Mononuclear cell (primary cell): ENCODE results near the gene RAD51B. TPM values are rescaled to one million over a fixed set of nuclear protein-coding genes. Genes with fewer than 3 reads are reported as not detected.

ENCODE experiments used
- H3K27me3 ChIP-seq: 2 replicates; pipeline ENCODE4 v1.6.0; 2011; ENCODE audit warnings: low read length, control low read depth; ENCODE audit not compliant: insufficient read depth
- H3K4me1 ChIP-seq: 2 replicates; pipeline ENCODE4 v1.5.1; 2011; ENCODE audit warnings: mild to moderate bottlenecking, low read length, control low read depth; ENCODE audit not compliant: insufficient read depth
- H3K4me3 ChIP-seq: 2 replicates; pipeline ENCODE4 v1.5.1; 2011; ENCODE audit warnings: mild to moderate bottlenecking, low read length, moderate library complexity
- H3K9me3 ChIP-seq: 2 replicates; pipeline ENCODE4 v1.5.1; 2011; ENCODE audit warnings: low read depth, mild to moderate bottlenecking, control low read depth, low read length
- total RNA-seq: library from RNA; depleted of rRNA; stranded (reverse); fragments of >200 nt; gene quantifications from one replicate; pipeline ENCODE4 v1.2.3, GENCODE V29; 2012

RAD51B gene
- total RNA-seq, 1 donor: 21.4 TPM

DNA sequence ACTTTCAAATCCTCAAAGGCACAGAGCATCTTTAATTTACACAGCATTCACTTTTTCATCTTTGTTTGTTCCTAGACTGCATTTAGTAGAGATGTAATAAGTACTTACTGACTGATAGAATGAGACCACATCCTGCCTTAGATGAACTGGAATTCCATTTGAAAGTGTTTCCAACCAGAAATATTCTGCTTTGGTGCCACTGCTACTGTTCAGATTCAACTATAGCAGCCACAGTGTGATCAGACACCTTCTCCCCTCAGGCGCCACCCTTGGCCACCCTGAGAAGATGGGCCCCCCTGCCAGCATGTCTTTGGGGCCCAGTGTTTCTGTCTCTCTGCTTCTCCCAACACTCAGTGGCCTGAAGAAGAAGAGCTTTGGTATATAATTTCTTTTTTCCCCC, 449.1 kb downstream of the RAD51B start:
- Histone ChIP-seq H3K4me1 (peaks cover 65% of the 10 kb centered on the region), H3K4me3 (no peak overlapping the region), H3K27me3 (no peaks in the 10 kb centered on the region), H3K9me3 (no peaks in the 10 kb centered on the region)

DNA sequence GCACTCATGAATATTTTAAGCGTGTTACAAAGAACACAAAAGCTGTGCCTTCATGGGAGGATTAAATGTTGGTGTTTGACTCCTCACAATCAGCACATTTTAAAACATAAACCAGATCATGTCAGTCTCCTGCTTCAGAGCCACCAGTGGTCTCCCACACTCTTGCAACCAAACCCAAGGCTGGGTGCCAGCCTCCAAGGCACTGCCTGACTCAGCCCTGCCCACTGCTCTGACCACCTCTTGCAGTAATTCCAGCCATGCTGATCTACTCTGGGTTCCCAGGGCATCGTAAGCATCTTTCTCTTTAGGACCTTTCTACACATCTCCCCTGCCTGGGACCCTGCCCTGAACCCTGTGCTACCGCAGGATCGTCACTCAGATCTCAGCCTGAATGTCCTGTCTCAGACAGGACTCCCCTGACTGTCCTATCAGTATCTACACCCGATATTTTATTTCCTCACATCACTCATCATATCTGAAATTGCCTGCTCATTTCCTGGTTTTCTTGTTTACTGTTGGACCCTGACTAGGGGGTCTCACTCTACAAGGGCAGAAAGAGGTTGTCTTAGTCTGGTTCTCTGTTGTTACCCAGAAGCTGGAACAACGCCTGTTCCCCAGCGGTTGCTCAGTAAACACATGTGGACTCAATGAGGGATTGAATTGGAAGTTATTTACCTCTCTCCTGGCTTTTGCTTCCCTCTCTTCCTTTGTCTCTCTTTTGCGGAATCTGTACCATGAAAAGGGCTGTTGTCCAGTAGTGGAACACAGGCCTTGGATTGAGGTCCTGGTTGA, 449.8 kb downstream of the RAD51B start:
- Histone ChIP-seq H3K9me3 (no peaks in the 10 kb centered on the region), H3K4me1 (peaks cover 65% of the 10 kb centered on the region), H3K4me3 (no peak overlapping the region), H3K27me3 (no peaks in the 10 kb centered on the region)

DNA sequence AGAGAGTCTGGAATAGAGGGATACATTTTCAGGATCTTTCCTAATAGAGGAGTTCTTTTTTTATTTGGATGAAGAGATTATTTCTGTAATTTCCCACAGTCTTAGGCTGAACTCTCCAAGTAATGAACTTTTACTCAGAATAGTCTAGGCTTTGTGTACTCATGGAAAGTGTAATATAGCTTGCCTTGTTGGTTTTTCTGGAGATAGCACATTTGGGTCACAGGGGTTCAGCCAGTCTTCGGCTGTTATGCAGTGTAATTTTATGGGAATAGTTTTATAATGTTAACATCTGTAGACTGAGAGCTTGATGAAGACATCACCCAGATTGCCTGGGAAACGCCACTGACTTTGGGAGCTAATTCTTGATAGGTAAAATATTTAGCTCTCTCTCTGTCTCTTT, 450.8 kb downstream of the RAD51B start:
- no peaks in the 10 kb centered on the region for H3K9me3 ChIP-seq
- H3K27me3 ChIP-seq: no peaks in the 10 kb centered on the region
- H3K4me1 ChIP-seq: peaks cover 73% of the 10 kb centered on the region
- no peak overlapping the region for H3K4me3 ChIP-seq

DNA sequence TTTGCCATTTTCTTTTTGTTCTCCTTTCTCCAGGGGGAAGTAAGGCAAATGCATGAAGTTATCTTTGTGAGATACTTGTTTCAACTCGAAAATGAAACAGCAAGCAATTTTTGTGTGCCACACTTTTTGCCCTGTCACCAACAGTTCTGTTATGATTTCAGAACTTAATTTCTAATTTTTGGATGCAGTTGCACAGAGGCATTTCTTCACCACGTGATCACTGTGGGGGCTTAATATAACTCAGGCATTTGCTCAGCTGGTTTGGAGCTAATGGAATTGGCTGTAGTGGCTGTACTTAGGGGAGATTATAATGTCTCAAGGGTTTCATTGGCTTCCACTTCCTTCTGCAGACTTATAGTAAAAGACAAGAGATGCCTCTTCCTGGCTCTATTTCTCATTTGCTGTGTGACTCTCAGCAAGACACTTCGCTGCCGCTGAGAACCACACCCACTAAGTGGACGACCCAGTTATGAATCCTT, 452.4 kb downstream of the RAD51B start:
- Histone ChIP-seq H3K27me3 (no peaks in the 10 kb centered on the region), H3K4me1 (peaks cover 75% of the 10 kb centered on the region), H3K9me3 (no peaks in the 10 kb centered on the region), H3K4me3 (no peak overlapping the region)

DNA sequence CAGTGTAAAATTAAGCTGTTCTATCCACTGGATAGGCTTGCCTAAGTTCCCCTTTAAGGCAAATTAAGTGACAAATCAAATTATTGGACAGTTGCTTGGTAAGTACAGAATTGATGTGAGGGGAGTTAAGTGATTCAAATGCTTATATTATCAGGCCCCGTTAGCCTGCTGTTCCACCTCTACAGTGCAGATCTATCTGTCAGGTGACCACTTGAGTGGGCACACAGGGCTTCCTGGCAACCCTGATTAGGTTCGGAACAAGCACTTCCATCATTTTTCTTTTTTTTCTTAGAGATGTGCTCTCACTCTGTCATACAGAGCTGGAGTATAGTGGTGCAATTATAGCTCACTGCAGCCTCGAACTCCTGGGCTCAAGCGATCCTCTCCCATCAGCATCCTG, 453.8 kb downstream of the RAD51B start:
- H3K27me3 ChIP-seq: no peaks in the 10 kb centered on the region
- H3K4me3 ChIP-seq: no peak overlapping the region
- peaks cover 61% of the 10 kb centered on the region for H3K4me1 ChIP-seq
- no peaks in the 10 kb centered on the region for H3K9me3 ChIP-seq

DNA sequence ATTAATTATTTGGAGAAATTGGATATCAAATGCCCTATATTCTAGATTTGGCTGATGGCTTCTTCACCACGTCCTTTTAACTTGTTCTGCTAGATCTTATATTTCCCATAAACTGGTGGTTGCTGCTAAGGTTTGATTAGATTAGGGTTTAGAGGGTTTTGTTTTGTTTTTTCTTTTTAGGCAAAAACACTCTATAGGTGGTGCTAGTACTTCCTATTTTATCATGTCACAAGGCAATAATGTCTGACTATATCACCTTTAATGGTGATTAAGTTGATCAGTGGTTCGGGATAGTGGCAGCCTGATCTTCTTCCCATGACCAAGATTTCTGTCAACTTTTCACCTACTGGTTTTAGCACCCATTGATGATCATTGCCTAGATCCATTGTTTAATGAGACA, 455.1 kb downstream of the RAD51B start:
- Histone ChIP-seq H3K27me3 (no peaks in the 10 kb centered on the region), H3K4me3 (no peak overlapping the region), H3K4me1 (peaks cover 58% of the 10 kb centered on the region), H3K9me3 (no peaks in the 10 kb centered on the region)

DNA sequence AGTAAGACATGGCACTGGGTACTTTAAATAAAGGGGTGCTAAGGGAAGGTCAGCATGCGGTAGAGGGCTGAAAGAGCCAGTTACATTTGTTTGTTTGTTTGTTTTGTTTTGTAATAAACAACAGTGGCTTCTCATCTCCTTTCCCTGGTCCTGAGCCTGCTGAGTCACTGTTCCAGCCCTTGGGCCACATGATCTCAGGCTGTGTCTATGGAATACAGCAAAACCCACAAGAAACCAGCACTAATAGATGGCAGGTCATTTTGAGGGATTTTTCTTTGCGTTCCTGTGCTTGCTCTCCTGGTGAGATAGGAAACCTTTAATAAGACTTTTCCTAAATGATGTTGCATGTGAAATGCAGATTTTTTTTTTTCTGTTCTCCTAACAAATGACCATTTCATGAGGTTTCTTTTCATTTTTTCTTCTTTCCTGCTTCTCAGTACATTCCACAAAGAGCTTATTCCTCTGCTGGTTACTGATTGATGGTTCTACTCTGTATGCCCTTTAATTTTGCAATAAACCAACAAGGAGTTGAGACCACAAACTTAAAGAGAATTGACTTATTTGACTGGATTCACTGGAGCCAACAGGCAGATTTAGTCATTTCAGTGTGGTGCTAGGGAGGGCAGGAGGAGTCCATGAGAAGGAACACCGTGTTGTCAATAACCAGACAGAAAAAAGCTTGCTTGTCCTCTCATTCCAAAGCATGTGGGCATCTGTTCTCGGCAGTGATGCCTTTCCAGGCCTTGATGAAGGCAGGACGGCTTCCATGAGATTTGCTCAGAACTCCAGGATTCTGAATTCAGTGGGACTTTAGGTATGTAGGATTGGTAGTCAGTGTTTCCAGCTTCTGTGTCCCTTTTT, 459.2 kb downstream of the RAD51B start:
- Histone ChIP-seq H3K4me1 (peaks cover 69% of the 10 kb centered on the region), H3K9me3 (no peaks in the 10 kb centered on the region), H3K27me3 (no peaks in the 10 kb centered on the region), H3K4me3 (no peak overlapping the region)

DNA sequence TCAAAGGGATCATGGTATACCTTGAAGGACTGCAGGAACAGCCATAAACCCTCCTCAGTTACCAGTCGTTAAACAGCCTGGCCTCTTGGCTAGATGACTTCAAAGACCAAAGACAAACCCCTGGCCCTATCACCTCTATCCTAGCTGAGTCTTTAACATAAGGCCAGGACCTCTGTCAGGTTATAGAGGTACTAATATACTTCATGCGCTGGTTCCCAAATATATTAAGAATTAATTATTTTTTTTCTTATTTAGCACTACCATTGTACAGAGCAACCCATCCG, 459.8 kb downstream of the RAD51B start:
- H3K9me3 ChIP-seq: no peaks in the 10 kb centered on the region
- peaks cover 74% of the 10 kb centered on the region for H3K4me1 ChIP-seq
- H3K27me3 ChIP-seq: no peaks in the 10 kb centered on the region
- H3K4me3 ChIP-seq: no peak overlapping the region

DNA sequence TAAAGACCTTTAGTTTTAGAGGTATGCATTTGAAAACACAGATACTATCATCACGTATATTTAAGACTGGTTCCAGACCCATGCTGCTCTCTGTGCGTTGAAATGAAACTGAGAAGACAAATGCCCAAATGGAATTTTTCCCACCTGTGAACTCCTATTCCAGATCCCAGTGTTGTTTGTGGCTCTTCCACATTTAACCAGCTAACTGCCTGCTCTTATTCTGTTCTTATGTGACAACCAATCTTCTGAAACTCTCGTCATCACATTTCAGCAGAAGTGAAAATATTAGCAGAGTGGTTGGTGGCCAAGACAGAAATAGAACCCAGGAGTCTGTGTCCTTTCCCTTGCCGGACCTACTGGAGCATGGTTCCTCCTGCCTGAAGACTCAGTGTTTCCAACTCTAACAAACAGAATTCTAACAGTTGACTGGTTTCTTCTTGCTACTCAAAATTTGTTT, 460.2 kb downstream of the RAD51B start:
- H3K4me1 ChIP-seq: peaks cover 77% of the 10 kb centered on the region
- no peaks in the 10 kb centered on the region for H3K27me3 ChIP-seq
- no peak overlapping the region for H3K4me3 ChIP-seq
- H3K9me3 ChIP-seq: no peaks in the 10 kb centered on the region

DNA sequence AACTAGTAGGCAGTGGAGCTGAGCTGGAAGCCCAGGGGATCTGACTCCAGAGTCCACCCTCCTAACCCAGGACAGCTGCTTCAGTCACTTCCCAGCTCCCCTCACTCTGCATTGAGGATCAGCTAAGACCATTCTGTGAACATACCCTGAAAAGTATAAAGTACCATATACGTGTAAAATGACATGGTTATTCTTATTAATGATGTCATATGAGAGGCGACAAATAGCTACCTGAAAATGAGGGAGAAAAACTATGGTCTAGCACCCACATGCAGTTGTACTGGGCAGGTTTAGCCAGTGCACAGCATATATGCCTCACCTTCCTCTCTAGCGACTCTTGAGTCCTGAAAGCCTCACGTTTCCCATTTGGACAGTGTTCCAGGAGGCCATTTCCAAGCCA, 461.9 kb downstream of the RAD51B start:
- Histone ChIP-seq H3K9me3 (no peaks in the 10 kb centered on the region), H3K4me1 (peaks cover 78% of the 10 kb centered on the region), H3K4me3 (no peak overlapping the region), H3K27me3 (no peaks in the 10 kb centered on the region)

DNA sequence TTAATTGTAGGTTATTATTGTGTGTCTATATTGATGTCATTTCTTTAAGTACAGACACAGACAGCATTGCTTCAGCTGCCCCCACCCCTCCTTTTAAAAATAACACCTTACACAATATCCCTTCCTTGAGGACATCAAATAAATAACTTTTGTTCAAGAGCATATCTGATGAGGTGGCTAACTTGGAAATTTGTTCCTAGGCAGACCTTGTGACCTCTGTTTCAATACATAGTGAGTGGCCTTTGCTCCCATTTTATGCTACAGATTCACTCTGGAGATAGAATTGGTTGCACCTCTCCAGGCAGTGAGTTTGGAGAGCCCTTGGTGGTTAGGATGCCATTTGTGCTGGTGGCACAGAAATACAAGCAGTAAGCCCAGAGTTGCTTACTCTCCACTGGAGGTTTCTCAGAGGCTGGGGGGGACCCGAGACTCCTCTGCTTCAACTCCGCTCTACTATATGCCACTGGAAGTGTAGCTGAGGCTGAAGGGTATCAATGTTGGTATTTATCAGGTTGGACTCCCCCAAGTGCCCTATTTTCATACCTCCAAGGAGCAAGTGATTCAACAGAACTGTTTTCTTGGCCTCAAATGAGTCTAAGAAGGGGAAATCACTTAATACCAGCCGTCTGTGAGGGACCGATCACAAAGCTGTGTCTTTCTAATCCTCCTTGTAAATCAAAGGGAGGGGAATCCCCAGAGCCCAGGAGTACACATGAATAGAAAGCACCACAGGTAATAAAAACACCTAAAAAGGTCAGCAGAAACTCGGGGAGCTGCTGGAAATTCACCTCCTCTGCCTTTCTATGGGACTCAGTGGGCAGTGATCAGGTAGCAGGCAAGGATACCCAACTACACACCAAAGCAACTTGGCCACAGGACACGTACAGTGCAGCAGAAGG, 463.1 kb downstream of the RAD51B start:
- Histone ChIP-seq H3K27me3 (no peaks in the 10 kb centered on the region), H3K4me1 (peaks cover 82% of the 10 kb centered on the region), H3K9me3 (no peaks in the 10 kb centered on the region), H3K4me3 (no peak overlapping the region)

DNA sequence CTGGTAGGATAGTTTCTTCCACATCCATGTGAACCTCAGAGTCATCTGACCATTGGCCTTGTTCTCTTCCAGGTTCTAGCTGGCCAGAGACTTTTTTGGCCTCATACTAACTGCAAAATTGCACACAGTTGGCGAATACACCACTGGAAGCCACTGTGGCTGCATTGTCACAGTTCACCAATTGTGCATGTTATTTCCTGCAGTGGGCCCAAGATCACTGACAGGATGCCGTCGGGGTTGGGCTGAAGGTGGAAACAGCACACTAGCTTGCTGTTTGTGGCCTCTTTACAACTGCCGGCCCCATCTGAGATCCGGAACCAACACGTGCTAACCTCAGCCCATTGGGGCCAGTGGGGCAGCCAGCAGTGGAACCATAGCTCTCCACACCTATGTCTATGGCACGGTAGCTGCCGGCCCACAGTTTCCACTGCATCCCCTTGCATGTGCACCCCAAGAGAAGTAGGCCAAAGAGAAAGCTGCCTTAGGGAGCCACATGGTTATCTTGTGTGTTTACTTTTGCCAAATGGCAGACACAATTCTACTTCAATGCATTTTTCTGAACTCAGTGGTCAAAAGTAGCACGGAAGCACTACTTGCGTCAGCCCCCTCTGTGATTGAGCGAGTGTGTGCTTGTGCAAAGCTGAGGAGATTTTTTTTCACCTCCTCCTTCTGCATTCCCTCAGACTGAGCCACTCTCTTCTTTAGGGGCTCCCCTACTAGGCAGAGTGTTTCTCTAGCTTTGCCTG, 464.0 kb downstream of the RAD51B start:
- H3K4me3 ChIP-seq: no peak overlapping the region
- H3K27me3 ChIP-seq: no peaks in the 10 kb centered on the region
- peaks cover 81% of the 10 kb centered on the region for H3K4me1 ChIP-seq
- H3K9me3 ChIP-seq: no peaks in the 10 kb centered on the region

DNA sequence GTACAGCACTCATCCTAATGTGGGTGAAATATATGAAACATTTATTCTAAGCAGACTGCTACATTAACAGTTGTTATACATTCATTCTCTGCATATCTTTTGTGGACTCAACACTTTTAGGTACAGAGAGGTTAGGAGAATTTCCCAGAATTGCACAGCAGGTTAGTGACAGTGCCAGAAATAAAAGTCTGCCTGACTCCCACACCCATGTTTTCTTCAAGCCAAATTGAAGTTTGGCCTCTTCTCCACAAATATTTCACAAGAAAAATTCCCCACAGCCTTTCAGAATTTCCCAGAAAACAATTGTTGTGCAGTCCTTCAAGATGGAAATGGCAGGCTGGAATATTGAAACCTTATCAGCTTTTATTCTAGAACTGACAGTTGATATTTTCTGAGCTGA, 464.8 kb downstream of the RAD51B start:
- no peak overlapping the region for H3K4me3 ChIP-seq
- H3K9me3 ChIP-seq: no peaks in the 10 kb centered on the region
- peaks cover 74% of the 10 kb centered on the region for H3K4me1 ChIP-seq
- H3K27me3 ChIP-seq: no peaks in the 10 kb centered on the region

DNA sequence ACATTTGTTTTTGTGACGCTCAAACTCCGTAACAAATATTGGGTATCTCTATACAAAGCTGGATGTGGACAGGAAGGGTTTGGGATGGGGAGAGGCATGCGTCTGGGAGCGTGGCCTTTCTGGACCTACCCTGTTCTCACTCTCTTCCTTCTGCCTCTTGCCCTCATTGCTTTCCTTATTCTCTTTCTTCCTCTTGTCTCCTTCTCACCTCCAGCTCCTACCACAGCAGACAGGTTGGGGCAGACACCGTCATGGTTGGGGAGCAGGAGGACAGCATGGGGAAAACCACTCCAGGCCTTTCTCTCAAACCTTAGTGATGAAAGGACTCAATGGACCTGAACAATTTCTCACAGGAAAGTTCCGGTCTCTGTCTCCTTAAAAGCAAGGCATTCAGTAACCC, 465.3 kb downstream of the RAD51B start:
- H3K27me3 ChIP-seq: no peaks in the 10 kb centered on the region
- H3K4me3 ChIP-seq: no peak overlapping the region
- H3K9me3 ChIP-seq: no peaks in the 10 kb centered on the region
- H3K4me1 ChIP-seq: peaks cover 73% of the 10 kb centered on the region
